Natural killer cell (primary cell): ENCODE results near the gene ARMH3. TPM values are rescaled to one million over a fixed set of nuclear protein-coding genes. Genes with fewer than 3 reads are reported as not detected.

Experiments
- ATAC-seq, 3 donors: fragments of 150-1000 bp in 2 of 3; fragments of 200-7000 bp in 1 of 3; cut with Tn5 transposase; 1 replicate in 1 of 3; 2 replicates in 2 of 3; pipeline ENCODE4 v1.10.0; 2021; ENCODE audit warnings: mild to moderate bottlenecking in 2 of 3, moderate library complexity in 2 of 3
- DNase-seq, 2 donors: peaks; one replicate each; pipeline versions ENCODE4 v3.0.0 to v3.0.0-alpha.2; 2013 to 2021; ENCODE audit warnings: mixed read lengths in 1 of 2
- H3K27ac ChIP-seq: one replicate; pipeline ENCODE4 v1.5.1; 2013; ENCODE audit warnings: mild to moderate bottlenecking, low read length
- H3K27me3 ChIP-seq: one replicate; pipeline ENCODE4 v1.6.1; 2013; ENCODE audit warnings: low read length; ENCODE audit not compliant: control insufficient read depth, insufficient read depth
- H3K36me3 ChIP-seq: one replicate; pipeline ENCODE4 v1.6.1; 2013; ENCODE audit warnings: low read length; ENCODE audit not compliant: control insufficient read depth, insufficient read depth
- H3K4me1 ChIP-seq: one replicate; pipeline ENCODE4 v1.6.1; 2013; ENCODE audit warnings: low read length; ENCODE audit not compliant: control insufficient read depth, insufficient read depth
- H3K4me3 ChIP-seq: one replicate; pipeline ENCODE4 v1.5.1; 2013; ENCODE audit warnings: low read length
- H3K9me3 ChIP-seq: one replicate; pipeline ENCODE4 v1.6.1; 2013; ENCODE audit warnings: low read length; ENCODE audit not compliant: control insufficient read depth, insufficient read depth
- H3K27ac Mint-ChIP-seq, 2 donors: one replicate each; pipeline ENCODE4 v1.8.0; 2022; ENCODE audit warnings: mild to moderate bottlenecking in 2 of 2, mixed read lengths in 2 of 2, moderate library complexity in 1 of 2
- H3K27me3 Mint-ChIP-seq, 2 donors: one replicate each; pipeline ENCODE4 v1.8.0; 2022; ENCODE audit warnings: low read depth in 2 of 2, mixed read lengths in 2 of 2
- H3K36me3 Mint-ChIP-seq: one replicate; pipeline ENCODE4 v1.8.0; 2022; ENCODE audit warnings: mixed read lengths
- H3K4me1 Mint-ChIP-seq, 2 donors: one replicate each; pipeline ENCODE4 v1.8.0; 2022; ENCODE audit warnings: mixed read lengths in 2 of 2
- H3K4me3 Mint-ChIP-seq: one replicate; pipeline ENCODE4 v1.8.0; 2022; ENCODE audit warnings: mild to moderate bottlenecking, moderate library complexity, mixed read lengths
- H3K9me3 Mint-ChIP-seq, 2 donors: one replicate each; pipeline ENCODE4 v1.8.0; 2022; ENCODE audit warnings: mixed read lengths in 2 of 2
- WGBS: methylation state at CpG from one replicate; pipeline ENCODE4 v1.1.7; 2013; ENCODE audit warnings: missing lambda C conversion rate; ENCODE audit not compliant: insufficient coverage; 5-methylcytosine and 5-hydroxymethylcytosine counted together
- intact Hi-C: fragments of 100-400 bp; cut with micrococcal nuclease; formaldehyde crosslinking; loops from one replicate; pipeline ENCODE4 v1.14.2; 2022
- total RNA-seq, 4 donors: library from RNA; stranded (reverse); fragments of 120-200 nt in 1 of 4; gene quantifications; one replicate each; pipeline versions ENCODE4 v1.2.3 to v1.2.4, GENCODE V29; 2013 to 2022
- TF ChIP-seq, protein P1 (sequence below): fragments of 200-600 bp; IDR thresholded peaks from one replicate; pipeline ENCODE4 v1.8.0; 2022; ENCODE audit warnings: antibody characterized with exemption

The ARMH3 gene
- total RNA-seq, 3 donors from 2014 or later (not counting 1 experiment from before 2014, with no cell fraction given), result 29.9 to 38.9 (median 35.4) TPM

DNA sequence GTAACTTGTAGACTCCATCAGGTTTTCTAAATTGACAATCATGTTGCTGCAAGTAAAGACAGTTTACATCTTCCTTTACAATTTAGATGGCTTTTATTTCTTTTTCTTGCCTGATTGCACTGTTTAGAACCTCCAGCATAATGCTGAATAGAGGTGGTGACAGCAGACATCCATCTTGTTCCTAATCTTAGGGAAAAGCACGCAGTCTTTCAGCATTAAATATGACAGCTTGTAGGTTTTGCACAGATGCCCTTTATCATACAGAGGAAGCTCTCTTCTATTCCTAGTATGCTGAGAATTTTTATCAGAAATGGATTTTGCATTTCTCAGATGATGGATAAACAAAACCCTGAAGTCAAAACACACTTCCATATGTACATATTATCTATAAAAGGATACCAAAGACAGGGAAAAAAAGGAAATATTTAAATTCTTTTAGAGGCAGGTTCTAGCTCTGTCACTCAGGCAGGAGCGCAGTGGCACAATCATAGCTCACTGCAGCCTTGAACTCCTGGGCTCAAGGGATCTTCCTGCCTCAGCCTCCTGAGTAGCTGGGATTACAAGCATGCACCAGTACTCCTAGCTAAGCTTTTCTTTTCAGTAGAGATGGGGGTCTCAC lies 143.3 kb downstream of the ARMH3 start:
- peaks cover 8% of the 10 kb centered on the region for H3K36me3 ChIP-seq
- no peaks in the 10 kb centered on the region for H3K9me3 Mint-ChIP-seq
- no peaks in the 10 kb centered on the region for H3K27me3 ChIP-seq
- no peak overlapping the region for H3K4me3 Mint-ChIP-seq
- no peaks in the 10 kb centered on the region for H3K27me3 Mint-ChIP-seq
- ATAC-seq (no peak), DNase-seq (no peak)
- H3K4me1 ChIP-seq, result no peaks in the 10 kb centered on the region
- no peak overlapping the region for H3K27ac Mint-ChIP-seq
- H3K27ac ChIP-seq, result no peak overlapping the region
- WGBS, result 100% methylated on average over 2 of the region's 2 CpGs
- no peak overlapping the region for H3K4me3 ChIP-seq
- no peaks in the 10 kb centered on the region for H3K9me3 ChIP-seq
- intact Hi-C loops, result no loop called here
- no peaks in the 10 kb centered on the region for H3K36me3 Mint-ChIP-seq
- peaks cover 7% of the 10 kb centered on the region in 2 donors for H3K4me1 Mint-ChIP-seq
- TF ChIP-seq, protein P1, sequence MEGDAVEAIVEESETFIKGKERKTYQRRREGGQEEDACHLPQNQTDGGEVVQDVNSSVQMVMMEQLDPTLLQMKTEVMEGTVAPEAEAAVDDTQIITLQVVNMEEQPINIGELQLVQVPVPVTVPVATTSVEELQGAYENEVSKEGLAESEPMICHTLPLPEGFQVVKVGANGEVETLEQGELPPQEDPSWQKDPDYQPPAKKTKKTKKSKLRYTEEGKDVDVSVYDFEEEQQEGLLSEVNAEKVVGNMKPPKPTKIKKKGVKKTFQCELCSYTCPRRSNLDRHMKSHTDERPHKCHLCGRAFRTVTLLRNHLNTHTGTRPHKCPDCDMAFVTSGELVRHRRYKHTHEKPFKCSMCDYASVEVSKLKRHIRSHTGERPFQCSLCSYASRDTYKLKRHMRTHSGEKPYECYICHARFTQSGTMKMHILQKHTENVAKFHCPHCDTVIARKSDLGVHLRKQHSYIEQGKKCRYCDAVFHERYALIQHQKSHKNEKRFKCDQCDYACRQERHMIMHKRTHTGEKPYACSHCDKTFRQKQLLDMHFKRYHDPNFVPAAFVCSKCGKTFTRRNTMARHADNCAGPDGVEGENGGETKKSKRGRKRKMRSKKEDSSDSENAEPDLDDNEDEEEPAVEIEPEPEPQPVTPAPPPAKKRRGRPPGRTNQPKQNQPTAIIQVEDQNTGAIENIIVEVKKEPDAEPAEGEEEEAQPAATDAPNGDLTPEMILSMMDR, result no peak

DNA sequence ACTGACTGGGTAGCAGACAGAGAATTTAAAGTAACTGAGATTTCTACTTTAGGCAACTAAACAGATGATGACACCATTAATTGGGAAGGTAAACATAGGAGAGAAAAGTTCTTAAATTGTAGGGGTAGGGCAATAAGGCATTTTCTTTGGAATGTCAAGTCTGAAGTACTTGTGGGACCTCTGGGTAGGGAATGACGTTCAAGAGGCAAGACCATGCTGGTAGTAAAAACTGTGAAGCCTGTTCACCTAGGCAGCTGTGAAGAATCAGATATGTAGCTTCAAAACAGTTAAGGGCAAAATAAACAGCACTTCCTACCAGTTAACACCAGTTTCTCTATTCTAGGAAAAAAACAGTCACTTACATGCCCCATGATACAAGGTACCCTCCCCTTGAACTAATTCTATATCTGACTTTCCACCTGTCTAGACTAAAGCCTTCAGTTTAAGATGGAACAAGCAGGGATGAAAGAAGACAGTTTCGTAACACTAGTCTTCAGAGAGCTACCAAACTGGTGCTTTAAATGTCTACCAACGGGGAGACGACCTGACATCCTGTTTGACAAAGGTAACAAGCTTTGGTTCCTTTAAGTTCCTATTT lies 149.3 kb downstream of the ARMH3 start:
- Histone ChIP-seq H3K9me3 (no peaks in the 10 kb centered on the region), H3K27me3 (no peaks in the 10 kb centered on the region), H3K27ac (no peak overlapping the region), H3K36me3 (peaks cover 7% of the 10 kb centered on the region), H3K4me1 (no peaks in the 10 kb centered on the region), H3K4me3 (no peak overlapping the region)
- intact Hi-C loops, result no loop called here
- H3K9me3 Mint-ChIP-seq, result no peaks in the 10 kb centered on the region
- no peak for ATAC-seq
- no peaks in the 10 kb centered on the region for H3K27me3 Mint-ChIP-seq
- H3K27ac Mint-ChIP-seq, result no peak overlapping the region
- no peak overlapping the region for H3K4me3 Mint-ChIP-seq
- DNase-seq, result peak in 1 of 2 donors; percentile 9
- H3K4me1 Mint-ChIP-seq, result peaks cover 4 to 5% of the 10 kb centered on the region in 2 donors
- WGBS, result 95% methylated on average over 4 of the region's 4 CpGs
- H3K36me3 Mint-ChIP-seq, result no peaks in the 10 kb centered on the region
- TF ChIP-seq, protein P1, result no peak

DNA sequence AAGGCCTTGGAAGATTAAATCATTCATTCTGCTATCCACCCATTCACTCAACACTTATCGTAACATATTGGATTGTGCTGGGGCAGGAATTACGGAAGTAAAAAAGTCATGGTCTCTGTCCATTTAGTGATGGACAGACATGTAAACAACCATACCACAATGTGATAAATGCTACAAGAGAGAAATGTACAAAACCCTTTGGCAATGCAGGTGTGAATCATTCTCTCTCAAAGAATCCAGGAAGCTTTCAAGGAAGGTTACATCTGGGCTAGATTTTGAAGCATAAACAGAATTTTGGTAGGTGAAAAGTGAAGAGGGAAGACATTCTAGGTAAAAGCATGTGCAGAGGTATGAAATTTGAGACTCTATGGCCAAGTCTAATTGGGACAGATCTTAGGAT lies 150.7 kb downstream of the ARMH3 start:
- peaks cover 4% of the 10 kb centered on the region for H3K4me1 ChIP-seq
- peaks cover 4% of the 10 kb centered on the region for H3K36me3 ChIP-seq
- Mint-ChIP-seq H3K27me3 (no peaks in the 10 kb centered on the region), H3K36me3 (no peaks in the 10 kb centered on the region), H3K9me3 (no peaks in the 10 kb centered on the region), H3K4me1 (peaks cover 15% of the 10 kb centered on the region in 2 donors), H3K4me3 (no peak overlapping the region), H3K27ac (no peak overlapping the region)
- TF ChIP-seq, protein P1, result no peak
- ATAC-seq, result no peak
- intact Hi-C loops, result no loop called here
- H3K27me3 ChIP-seq, result no peaks in the 10 kb centered on the region
- no peaks in the 10 kb centered on the region for H3K9me3 ChIP-seq
- DNase-seq, result no peak
- WGBS, result 100% methylated on average over 2 of the region's 2 CpGs
- no peak overlapping the region for H3K27ac ChIP-seq
- H3K4me3 ChIP-seq, result no peak overlapping the region
